Hepatic stellate cell (primary cell): Measurements from ENCODE around the gene MAP2K2.
A peak's percentile ranks its signal among the peaks of the same experiment; 100 is the strongest.
"Not testable (repeated sequence)": the region's sequence is repeated elsewhere in the genome, so short reads cannot be mapped to it uniquely, and the experiment has no call there.

Experiments
- DNase-seq: peaks from one replicate; pipeline ENCODE4 v3.0.0; 2011; ENCODE audit warnings: low spot score

The MAP2K2 gene

DNA sequence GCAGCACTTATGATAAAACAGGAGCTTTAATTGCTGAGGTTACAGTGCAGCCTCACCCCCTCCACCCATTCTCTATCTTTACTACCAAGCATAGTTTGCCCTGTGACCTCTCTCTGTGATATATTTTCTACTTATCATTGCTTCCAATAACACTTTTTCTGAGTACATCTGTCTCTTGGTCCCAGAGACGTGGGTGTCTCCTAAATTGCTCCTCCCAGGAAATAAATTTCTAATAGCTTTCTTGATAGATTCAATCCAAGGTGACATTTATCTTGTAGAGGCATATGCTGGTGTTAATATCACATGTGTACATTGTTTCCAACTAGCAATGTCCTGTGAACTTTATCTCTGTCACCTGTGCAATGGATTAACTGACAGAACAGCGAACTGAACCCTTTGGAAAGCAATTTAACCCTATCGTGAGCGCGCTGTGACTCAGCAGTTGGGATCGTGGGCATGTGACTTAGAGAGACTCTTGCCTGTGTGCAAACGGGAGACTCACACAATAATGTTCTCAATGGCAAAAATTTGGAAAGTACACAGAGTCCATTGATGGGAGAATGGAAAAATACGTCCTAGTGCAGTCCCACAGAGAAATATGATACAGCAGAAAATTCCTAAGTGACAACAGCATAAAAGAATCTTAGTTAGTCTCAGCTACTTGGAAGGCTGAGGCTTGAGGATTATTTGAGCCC is 7.0 kb upstream of the MAP2K2 start:
- peak; percentile 60 for DNase-seq

DNA sequence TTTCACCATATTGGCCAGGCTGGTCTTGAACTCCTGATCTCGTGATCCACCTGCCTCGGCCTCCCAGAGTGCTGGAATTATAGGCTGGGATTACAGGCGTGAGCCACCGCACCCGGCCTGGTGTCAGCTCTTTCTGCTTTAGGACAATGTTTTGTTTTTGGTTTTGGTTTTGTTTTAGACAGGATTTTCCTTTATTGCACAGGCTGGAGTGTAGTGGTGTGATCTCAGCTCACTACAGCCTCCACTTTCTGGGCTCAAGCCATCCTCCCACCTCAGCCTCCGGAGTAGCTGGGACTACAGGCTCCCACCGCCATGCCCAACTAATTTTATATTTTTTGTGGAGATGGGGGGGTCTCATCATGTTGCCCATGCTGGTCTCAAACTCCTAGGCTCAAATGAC is 5.1 kb upstream of the MAP2K2 start:
- not testable (repeated sequence) for DNase-seq

DNA sequence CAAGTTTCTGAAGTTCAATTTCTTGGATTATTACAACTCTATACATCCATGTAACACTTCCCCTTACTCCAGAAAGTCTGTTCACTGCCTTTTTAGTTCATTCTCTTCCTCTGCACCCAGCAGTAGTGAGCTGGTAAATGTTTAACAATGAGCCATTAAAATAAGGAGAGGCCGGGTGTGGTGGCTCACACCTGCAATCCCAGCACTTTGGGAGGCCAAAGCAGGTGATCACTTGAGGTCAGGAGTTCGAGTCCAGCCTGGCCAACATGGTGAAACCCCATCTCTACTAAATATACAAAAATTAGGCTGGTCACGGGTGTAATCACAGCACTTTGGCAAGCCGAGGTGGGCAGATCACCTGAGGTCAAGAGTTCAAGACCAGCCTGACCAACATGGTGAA is 3.4 kb upstream of the MAP2K2 start:
- DNase-seq: not testable (repeated sequence)

- no peak for DNase-seq
Measured at GRCh38 chr19:4124638-4125037, 716 bp upstream of the MAP2K2 start.

DNA sequence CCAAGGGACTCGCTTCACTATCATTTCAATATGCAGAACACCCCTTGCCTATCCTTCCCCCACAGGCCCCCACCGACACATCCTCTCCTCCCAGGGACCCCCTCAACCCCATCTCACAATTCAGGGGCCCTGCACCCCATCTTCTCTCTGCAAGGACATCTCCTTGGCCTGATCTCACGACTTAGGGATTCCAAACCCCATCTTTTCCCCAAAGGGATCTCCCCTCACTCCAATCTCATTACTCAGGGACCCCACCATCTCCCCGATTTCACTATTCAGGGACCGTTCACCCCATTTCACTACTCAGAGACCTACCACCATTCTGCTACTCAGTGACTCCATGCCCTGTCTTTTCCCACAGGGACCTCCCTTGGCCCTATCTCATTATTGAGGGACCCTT is 1.4 kb downstream of the MAP2K2 start:
- DNase-seq: no peak

DNA sequence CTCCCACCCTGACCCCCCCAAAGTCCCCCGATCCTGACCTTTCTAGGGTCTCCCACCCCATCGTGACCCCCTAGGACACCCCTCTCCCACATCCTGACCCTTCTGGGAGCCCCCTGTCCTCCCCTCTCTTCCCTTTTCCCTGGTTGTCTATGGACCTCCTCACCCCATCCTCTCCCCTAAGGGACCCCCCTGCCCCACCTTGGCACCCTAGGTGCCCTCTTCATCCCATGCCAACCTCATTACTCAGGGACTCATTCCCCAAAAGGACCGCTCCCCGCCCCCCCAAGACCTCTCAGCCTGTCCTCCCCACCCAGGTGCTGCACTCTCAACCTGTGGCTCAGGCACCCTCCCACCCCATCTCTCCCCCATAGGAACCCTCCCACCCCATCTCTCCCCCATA is 2.1 kb downstream of the MAP2K2 start:
- no peak for DNase-seq

DNA sequence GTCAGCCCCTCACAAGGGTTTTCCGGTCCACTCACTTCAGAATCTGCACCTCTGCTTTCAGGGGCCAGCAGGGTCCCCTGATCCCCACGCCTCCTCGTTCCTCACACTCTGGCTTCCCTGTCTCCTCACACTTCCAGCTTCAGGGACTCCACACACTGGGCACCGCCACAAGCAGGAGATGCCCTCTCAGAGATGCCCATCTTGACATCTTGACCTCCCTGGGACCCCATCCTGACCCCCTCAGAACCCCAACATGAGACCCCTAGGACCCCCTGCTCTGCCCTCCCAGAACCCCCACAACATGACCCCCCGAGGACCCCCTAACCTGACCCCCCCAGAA is 2.7 kb downstream of the MAP2K2 start:
- DNase-seq: no peak

- DNase-seq: peak; percentile 73
Measured at GRCh38 chr19:4120559-4121272, 3.2 kb downstream of the MAP2K2 start.

GRCh38 chr19:4119763-4120162 is 4.2 kb downstream of the MAP2K2 start:
- DNase-seq: no peak

DNA sequence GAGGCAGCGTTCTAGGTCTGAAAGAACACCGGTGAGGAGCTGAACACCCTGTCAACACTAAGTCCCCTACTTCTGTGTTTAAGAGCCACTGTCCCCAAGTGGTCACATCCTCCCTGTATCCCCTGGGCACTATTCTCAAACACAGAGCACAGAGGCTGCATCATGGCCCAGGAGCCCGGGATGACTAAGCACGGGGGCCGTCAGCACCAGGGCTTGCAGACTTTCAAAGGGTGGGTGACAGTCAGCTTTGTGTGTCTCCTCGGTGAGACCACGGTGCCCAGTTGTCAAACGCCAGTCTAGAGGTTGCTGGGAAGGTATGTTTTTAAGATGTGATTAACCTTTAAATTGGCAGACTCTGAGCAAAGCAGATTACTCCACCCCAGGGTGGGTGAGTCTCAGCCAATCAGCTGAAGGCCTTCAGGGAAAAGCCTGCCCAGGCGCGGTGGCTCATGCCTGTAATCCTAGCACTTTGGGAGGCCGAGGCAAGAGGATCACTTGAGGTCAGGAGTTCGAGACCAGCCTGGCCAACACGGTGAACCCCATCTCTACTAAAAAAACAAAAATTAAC is 8.0 kb downstream of the MAP2K2 start:
- no peak for DNase-seq

- no peak for DNase-seq
Measured at GRCh38 chr19:4115050-4115817, 8.7 kb downstream of the MAP2K2 start.

- DNase-seq: no peak
Measured at GRCh38 chr19:4114181-4114580, 9.7 kb downstream of the MAP2K2 start.

- DNase-seq: no peak
Measured at GRCh38 chr19:4113398-4114088, 10.4 kb downstream of the MAP2K2 start.

GRCh38 chr19:4112367-4112766 is 11.6 kb downstream of the MAP2K2 start:
- no peak for DNase-seq

DNA sequence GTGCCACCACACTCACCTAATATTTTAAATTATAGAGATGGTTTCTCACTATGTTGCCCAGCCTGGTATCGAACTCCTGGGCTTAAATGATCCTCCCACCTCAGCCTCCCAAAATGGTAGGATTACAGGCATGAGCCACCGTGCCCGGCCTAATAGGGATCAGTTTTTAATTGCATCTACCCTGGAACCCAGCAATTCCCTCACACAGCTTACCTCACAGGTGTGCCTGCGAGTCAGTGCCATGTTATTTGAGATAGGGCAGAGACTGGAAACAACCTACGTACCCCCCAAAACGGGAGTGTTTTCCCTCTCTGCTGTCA is 14.3 kb downstream of the MAP2K2 start:
- DNase-seq: no peak

GRCh38 chr19:4108767-4109625 is 14.9 kb downstream of the MAP2K2 start:
- no peak for DNase-seq

- no peak for DNase-seq
Measured at GRCh38 chr19:4103080-4103433, 20.9 kb downstream of the MAP2K2 start.

- DNase-seq: no peak
Measured at GRCh38 chr19:4102339-4103079, 21.4 kb downstream of the MAP2K2 start.

DNA sequence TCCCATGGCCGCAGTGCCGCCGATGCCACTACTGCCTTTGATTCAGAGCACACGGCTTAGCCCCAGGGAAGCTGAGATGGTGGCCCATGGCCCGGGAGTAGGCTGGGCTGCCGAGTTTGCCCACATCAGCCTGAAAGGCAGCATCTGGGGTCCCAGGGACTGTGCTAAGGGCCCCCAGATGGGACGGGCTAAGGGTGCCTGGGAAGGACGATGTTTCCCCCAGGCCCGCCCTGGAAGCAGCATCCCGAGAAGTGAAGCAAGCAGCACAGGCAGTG is 22.5 kb downstream of the MAP2K2 start:
- no peak for DNase-seq

- no peak for DNase-seq
Measured at GRCh38 chr19:4100647-4101495, 23.1 kb downstream of the MAP2K2 start.
